PC-9 (cell line): Measurements from ENCODE around the gene PRR14.

Source experiments
- CTCF ChIP-seq: fragments of 200-600 bp; sonication (generic); conservative IDR thresholded peaks from 2 replicates; pipeline ENCODE4 v1.6.1; 2017; ENCODE audit warnings: mixed run types, antibody characterized with exemption, mild to moderate bottlenecking, moderate library complexity
- EZH2 ChIP-seq: fragments of 200-600 bp; sonication (generic); IDR thresholded peaks from 2 replicates; pipeline ENCODE4 v1.8.0; 2017; ENCODE audit warnings: antibody characterized with exemption, low read depth

GRCh38 chr16:30680326-30680725, 29.6 kb downstream of the PRR14 start:
- TF ChIP-seq CTCF (no peak), EZH2 (no peak)
